AG08395 (cell line): ENCODE results near the gene SARS1.

Source experiments
- DNase-seq: peaks from one replicate; pipeline ENCODE4 v3.0.0; 2012; ENCODE audit warnings: mixed read lengths, low spot score

The SARS1 gene

GRCh38 chr1:109249654-109250401, 36.1 kb downstream of the SARS1 start:
- DNase-seq = peak; percentile 36

- DNase-seq = no peak
Measured at GRCh38 chr1:109250454-109251276, 36.9 kb downstream of the SARS1 start.

GRCh38 chr1:109251277-109252166, 37.8 kb downstream of the SARS1 start:
- DNase-seq = no peak

- DNase-seq = no peak
Measured at GRCh38 chr1:109252167-109252892, 38.6 kb downstream of the SARS1 start.

- no peak for DNase-seq
Measured at GRCh38 chr1:109252893-109253802, 39.4 kb downstream of the SARS1 start.

GRCh38 chr1:109253803-109254620, 40.3 kb downstream of the SARS1 start:
- no peak for DNase-seq

- no peak for DNase-seq
Measured at GRCh38 chr1:109254621-109255096, 40.9 kb downstream of the SARS1 start.

GRCh38 chr1:109255097-109255651, 41.5 kb downstream of the SARS1 start:
- no peak for DNase-seq

GRCh38 chr1:109255678-109256077, 42.0 kb downstream of the SARS1 start:
- DNase-seq = no peak

- no peak for DNase-seq
Measured at GRCh38 chr1:109256085-109256484, 42.4 kb downstream of the SARS1 start.

- no peak for DNase-seq
Measured at GRCh38 chr1:109256971-109257681, 43.4 kb downstream of the SARS1 start.

GRCh38 chr1:109257682-109258421, 44.1 kb downstream of the SARS1 start:
- no peak for DNase-seq

- DNase-seq = no peak
Measured at GRCh38 chr1:109258481-109259466, 45.1 kb downstream of the SARS1 start.

GRCh38 chr1:109259674-109260557, 46.2 kb downstream of the SARS1 start:
- no peak for DNase-seq

GRCh38 chr1:109261006-109261405, 47.3 kb downstream of the SARS1 start:
- DNase-seq = no peak

- DNase-seq = no peak
Measured at GRCh38 chr1:109261578-109261977, 47.9 kb downstream of the SARS1 start.
